Endothelial cell (in vitro differentiated cells): Measurements from ENCODE around the gene C14orf119. TPM values are rescaled to one million over a fixed set of nuclear protein-coding genes. Genes with fewer than 3 reads are reported as not detected.

Experiments used
- DNase-seq: peaks from one replicate; pipeline ENCODE4 v3.0.0; 2021; ENCODE audit warnings: low spot score
- H3K27ac Mint-ChIP-seq: one replicate; pipeline ENCODE4 v1.8.0; 2021; ENCODE audit warnings: mixed read lengths, inconsistent platforms; ENCODE audit not compliant: unreplicated experiment
- H3K27me3 Mint-ChIP-seq: one replicate; pipeline ENCODE4 v1.8.0; 2021; ENCODE audit warnings: mild to moderate bottlenecking, moderate library complexity, mixed read lengths, inconsistent platforms; ENCODE audit not compliant: unreplicated experiment
- H3K36me3 Mint-ChIP-seq: one replicate; pipeline ENCODE4 v1.8.0; 2021; ENCODE audit warnings: mild to moderate bottlenecking, low read depth, mixed read lengths, inconsistent platforms; ENCODE audit not compliant: unreplicated experiment
- H3K4me1 Mint-ChIP-seq: one replicate; pipeline ENCODE4 v1.8.0; 2021; ENCODE audit warnings: mild to moderate bottlenecking, mixed read lengths, inconsistent platforms; ENCODE audit not compliant: unreplicated experiment
- H3K4me3 Mint-ChIP-seq: one replicate; pipeline ENCODE4 v1.8.0; 2021; ENCODE audit warnings: mild to moderate bottlenecking, mixed read lengths, inconsistent platforms; ENCODE audit not compliant: unreplicated experiment
- H3K9me3 Mint-ChIP-seq: one replicate; pipeline ENCODE4 v1.8.0; 2021; ENCODE audit warnings: mixed read lengths, inconsistent platforms; ENCODE audit not compliant: unreplicated experiment
- total RNA-seq: library from RNA; stranded (reverse); fragmentation: NEBNext Ultra II Directional; extraction: Animal tissue kit (Norgen Biotek cat#: 25700); gene quantifications from one replicate; pipeline ENCODE4 v1.2.1, GENCODE V29; 2021; ENCODE audit not compliant: unreplicated experiment
- TF ChIP-seq, protein P1 (sequence below): fragments of 200-600 bp; sonication (generic); IDR thresholded peaks from one replicate; pipeline ENCODE4 v1.5.0; 2021; ENCODE audit warnings: antibody characterized with exemption; ENCODE audit not compliant: unreplicated experiment

C14orf119 gene
- total RNA-seq, 1 donor from 2014 or later: 55.2 TPM

GRCh38 chr14:23067847-23068788 is 27.2 kb upstream of the C14orf119 start:
- TF ChIP-seq, protein P1, sequence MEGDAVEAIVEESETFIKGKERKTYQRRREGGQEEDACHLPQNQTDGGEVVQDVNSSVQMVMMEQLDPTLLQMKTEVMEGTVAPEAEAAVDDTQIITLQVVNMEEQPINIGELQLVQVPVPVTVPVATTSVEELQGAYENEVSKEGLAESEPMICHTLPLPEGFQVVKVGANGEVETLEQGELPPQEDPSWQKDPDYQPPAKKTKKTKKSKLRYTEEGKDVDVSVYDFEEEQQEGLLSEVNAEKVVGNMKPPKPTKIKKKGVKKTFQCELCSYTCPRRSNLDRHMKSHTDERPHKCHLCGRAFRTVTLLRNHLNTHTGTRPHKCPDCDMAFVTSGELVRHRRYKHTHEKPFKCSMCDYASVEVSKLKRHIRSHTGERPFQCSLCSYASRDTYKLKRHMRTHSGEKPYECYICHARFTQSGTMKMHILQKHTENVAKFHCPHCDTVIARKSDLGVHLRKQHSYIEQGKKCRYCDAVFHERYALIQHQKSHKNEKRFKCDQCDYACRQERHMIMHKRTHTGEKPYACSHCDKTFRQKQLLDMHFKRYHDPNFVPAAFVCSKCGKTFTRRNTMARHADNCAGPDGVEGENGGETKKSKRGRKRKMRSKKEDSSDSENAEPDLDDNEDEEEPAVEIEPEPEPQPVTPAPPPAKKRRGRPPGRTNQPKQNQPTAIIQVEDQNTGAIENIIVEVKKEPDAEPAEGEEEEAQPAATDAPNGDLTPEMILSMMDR: no peak
- H3K27ac Mint-ChIP-seq: no peak overlapping the region
- peaks cover 27% of the 10 kb centered on the region for H3K4me1 Mint-ChIP-seq
- DNase-seq: no peak
- no peaks in the 10 kb centered on the region for H3K9me3 Mint-ChIP-seq
- H3K36me3 Mint-ChIP-seq: peaks cover 54% of the 10 kb centered on the region
- H3K4me3 Mint-ChIP-seq: peak overlapping the region; percentile 56
- H3K27me3 Mint-ChIP-seq: peaks cover 8% of the 10 kb centered on the region

DNA sequence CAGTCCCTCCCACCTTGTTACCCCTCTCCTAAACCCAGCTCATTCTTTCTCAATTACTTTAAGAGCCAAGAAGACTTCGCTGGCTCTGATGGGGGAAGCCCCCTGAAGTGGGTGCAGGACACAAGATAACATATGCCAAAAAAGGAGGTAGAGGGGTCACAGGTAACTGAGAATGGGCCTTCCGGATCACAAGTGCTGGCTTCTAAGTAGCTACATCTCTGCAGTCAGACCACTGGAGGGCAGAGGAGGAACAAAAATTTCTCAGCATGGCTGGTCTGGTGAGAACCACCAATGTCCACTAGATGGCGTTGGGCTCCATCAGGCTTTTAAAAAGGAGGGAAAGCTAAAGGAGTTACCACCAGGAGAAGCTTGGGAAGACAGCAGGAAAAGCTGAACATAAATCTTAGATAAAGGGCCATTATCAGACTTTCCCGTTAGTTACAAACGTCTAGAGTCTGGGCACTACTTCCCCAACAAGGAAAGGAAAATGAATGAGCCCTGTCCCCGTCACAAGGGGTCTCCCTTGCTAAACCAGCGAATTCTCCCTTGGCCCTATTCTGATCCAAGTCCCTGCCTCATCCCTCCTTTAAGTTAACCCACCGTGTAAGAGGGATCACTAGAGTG is 26.4 kb upstream of the C14orf119 start:
- H3K27ac Mint-ChIP-seq: peak overlapping the region; percentile 28
- peak; percentile 87 for DNase-seq
- H3K9me3 Mint-ChIP-seq: no peaks in the 10 kb centered on the region
- H3K36me3 Mint-ChIP-seq: peaks cover 46% of the 10 kb centered on the region
- peak overlapping the region; percentile 56 for H3K4me3 Mint-ChIP-seq
- peaks cover 27% of the 10 kb centered on the region for H3K4me1 Mint-ChIP-seq
- H3K27me3 Mint-ChIP-seq: peaks cover 8% of the 10 kb centered on the region
- TF ChIP-seq, protein P1: peak; percentile 87

- TF ChIP-seq, protein P1: no peak
- no peaks in the 10 kb centered on the region for H3K9me3 Mint-ChIP-seq
- peaks cover 8% of the 10 kb centered on the region for H3K27me3 Mint-ChIP-seq
- peak overlapping the region; percentile 28 for H3K27ac Mint-ChIP-seq
- peaks cover 27% of the 10 kb centered on the region for H3K4me1 Mint-ChIP-seq
- peaks cover 41% of the 10 kb centered on the region for H3K36me3 Mint-ChIP-seq
- no peak for DNase-seq
- H3K4me3 Mint-ChIP-seq: peak overlapping the region; percentile 18
Measured at GRCh38 chr14:23069413-23069806, 25.9 kb upstream of the C14orf119 start.

DNA sequence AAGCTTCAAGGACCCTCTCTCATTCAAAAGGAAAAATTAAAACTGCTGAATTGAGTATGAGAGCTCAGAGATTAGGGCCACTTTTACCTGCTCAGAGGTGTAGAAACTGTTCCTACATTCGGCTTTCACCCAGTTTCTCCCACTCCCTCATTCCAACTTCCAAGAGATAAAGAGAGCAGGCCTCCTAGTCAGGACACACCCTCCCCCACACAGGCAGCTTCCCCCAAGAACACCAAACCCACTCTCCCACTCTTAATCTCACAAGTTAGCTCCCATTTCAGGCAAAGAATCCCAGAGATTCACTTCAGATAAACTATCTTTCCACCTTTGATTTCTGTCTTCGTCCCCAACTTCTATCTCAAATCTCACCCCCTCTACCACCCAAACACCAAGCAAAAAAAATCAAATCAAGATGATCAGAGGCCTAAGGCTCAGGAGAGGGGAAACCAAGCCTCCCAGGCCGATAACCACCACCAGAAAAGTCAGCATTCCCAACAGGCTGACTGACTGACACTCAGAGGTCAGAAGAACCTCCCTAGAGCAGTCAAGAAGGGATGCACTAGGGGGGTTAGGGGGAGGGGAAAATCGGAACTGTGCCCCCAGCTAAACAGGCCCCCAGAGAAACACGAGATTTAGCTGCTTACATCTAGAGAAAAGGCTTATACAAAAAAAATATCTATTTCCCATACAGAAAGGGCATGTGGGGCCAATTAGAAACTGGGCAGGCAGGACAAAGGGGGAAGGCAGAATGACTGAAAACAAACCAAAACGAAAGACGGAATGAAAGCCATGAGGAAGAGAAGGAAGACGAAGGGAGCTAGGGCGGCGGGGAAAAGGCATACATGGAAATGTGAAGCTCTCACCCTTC is 24.8 kb upstream of the C14orf119 start:
- no peak for DNase-seq
- TF ChIP-seq, protein P1: no peak
- peaks cover 27% of the 10 kb centered on the region for H3K4me1 Mint-ChIP-seq
- H3K36me3 Mint-ChIP-seq: peaks cover 40% of the 10 kb centered on the region
- H3K27ac Mint-ChIP-seq: peak overlapping the region; percentile 95
- H3K4me3 Mint-ChIP-seq: peak overlapping the region; percentile 98
- H3K27me3 Mint-ChIP-seq: peaks cover 8% of the 10 kb centered on the region
- H3K9me3 Mint-ChIP-seq: no peaks in the 10 kb centered on the region
